Heart left ventricle (tissue), 13 donors: Measurements from ENCODE around the gene AJAP1.

ENCODE experiments used
- POLR2A ChIP-seq, 2 donors: fragments of 450-650 bp; IDR thresholded peaks; one replicate each; pipeline ENCODE4 v1.6.1; 2017; ENCODE audit warnings: antibody characterized with exemption in 2 of 2, mild to moderate bottlenecking in 2 of 2, moderate library complexity in 2 of 2
- TF ChIP-seq, protein P1 (sequence below), 12 donors: fragments of 200-600 bp; sonication (generic) in 4 of 12; IDR thresholded peaks; one replicate each; pipeline versions ENCODE4 v1.5.0 to v1.8.0; 2018 to 2022; ENCODE audit warnings: antibody characterized with exemption in 12 of 12, mild to moderate bottlenecking in 5 of 12
- donor health status: ischemic (EF 13 %, LVEDD 7.1; RV severe dilation, severe dysfunction).
- donor health status: DM: no; HTN: yes; CAD: no.
- donor health status: DM: no; HTN: no; CAD: no.
- donor health status: ischemic (EF 25% LVEDD 6.9; RV normal size, moderate dysfunction).
- donor health status: ischemic (EF 25% LVEDD 5.7; RV mildly dilated, moderate dysfunction).
- donor health status: ischemic (EF 35%, LVEDD 5.7; RV mildly dilated, moderate dysfunction).
- donor health status: nonischemic (EF 11% LVEDD 7.7; RV severe dilation, severe dysfunction).
- donor health status: DM: yes; HTN: yes; CAD: no.
- donor health status: PGD.
- donor health status: ischemic (EF 29% LVEDD 5.4; RV normal size, mild dysfunction).
- donor health status: nonischemic (EF 23%, LVEDD 6.1; RV moderate dilation, normal function).

DNA sequence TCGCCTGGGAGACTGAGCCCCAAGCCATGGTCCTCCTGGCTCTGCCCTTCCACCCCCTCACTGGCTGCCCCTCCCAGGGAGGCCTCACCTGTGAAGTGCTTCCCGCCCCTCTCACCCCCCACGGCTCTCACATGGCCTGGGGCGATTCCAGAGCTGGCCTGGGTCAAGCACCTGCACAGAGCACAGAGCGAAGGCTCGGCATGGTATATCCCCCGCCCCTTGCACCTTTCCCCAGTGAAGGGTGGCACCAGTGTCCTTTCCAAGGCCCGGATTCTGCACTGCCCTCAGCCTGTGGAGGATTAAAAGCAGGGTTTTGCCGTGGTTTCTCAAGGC lies 1.1 kb upstream of the AJAP1 start:
- TF ChIP-seq, protein P1, sequence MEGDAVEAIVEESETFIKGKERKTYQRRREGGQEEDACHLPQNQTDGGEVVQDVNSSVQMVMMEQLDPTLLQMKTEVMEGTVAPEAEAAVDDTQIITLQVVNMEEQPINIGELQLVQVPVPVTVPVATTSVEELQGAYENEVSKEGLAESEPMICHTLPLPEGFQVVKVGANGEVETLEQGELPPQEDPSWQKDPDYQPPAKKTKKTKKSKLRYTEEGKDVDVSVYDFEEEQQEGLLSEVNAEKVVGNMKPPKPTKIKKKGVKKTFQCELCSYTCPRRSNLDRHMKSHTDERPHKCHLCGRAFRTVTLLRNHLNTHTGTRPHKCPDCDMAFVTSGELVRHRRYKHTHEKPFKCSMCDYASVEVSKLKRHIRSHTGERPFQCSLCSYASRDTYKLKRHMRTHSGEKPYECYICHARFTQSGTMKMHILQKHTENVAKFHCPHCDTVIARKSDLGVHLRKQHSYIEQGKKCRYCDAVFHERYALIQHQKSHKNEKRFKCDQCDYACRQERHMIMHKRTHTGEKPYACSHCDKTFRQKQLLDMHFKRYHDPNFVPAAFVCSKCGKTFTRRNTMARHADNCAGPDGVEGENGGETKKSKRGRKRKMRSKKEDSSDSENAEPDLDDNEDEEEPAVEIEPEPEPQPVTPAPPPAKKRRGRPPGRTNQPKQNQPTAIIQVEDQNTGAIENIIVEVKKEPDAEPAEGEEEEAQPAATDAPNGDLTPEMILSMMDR (IDR thresholded peaks at IDR 0.05): no peak
- TF ChIP-seq POLR2A (IDR thresholded peaks at IDR 0.05): no peak
